Endothelial cell of umbilical vein (primary cell): ENCODE data around the gene MPZL2. TPM values are rescaled to one million over a fixed set of nuclear protein-coding genes. Genes with fewer than 3 reads are reported as not detected.

Experiments used
- BruUV-seq: library from RNA; stranded (reverse); fragments of 400-500 nt; replicated peaks from 2 replicates; lab custom pipeline; 2021; lab: Mats Ljungman, UMichigan
- CTCF ChIA-PET: fragments of 300-600, 350-600 bp; sonication (Branson Sonifier 250); formaldehyde crosslinking; loops from one replicate; lab custom pipeline; 2021; ENCODE audit warnings: antibody characterized with exemption, inconsistent platforms; lab: Charles Lee
- POLR2A ChIA-PET: fragments of 300-600, 350-600 bp; sonication (Branson Sonifier 250); formaldehyde crosslinking; loops from one replicate; lab custom pipeline; 2021; ENCODE audit warnings: antibody characterized with exemption, inconsistent platforms; lab: Charles Lee
- DNase-seq: peaks from one replicate; pipeline ENCODE4 v3.0.0-alpha.2; 2011; ENCODE audit warnings: low read depth, low spot score
- FAIRE-seq: peaks from 2 replicates; lab custom pipeline; 2011; peaks lifted over from hg19 to GRCh38; lab: Jason Lieb, UNC
- H2AFZ ChIP-seq: 2 replicates; pipeline ENCODE4 v1.6.0; 2012; ENCODE audit warnings: low read depth, low read length, control low read depth, inconsistent platforms
- H3K27ac ChIP-seq: 2 replicates; pipeline ENCODE4 v1.5.1; 2011; ENCODE audit warnings: low read depth, mild to moderate bottlenecking, control low read depth, low read length, moderate library complexity; ENCODE audit not compliant: insufficient read depth
- H3K27me3 ChIP-seq, 2 experiments: 2 replicates each; pipeline versions ENCODE4 v1.6.0 to v1.6.1; 2011; ENCODE audit warnings: low read length in 2 of 2, mixed read lengths in 1 of 2; ENCODE audit not compliant: control insufficient read depth in 2 of 2, insufficient read depth in 2 of 2
- H3K36me3 ChIP-seq, 2 experiments: 2 replicates in 1 of 2; 3 replicates in 1 of 2; pipeline ENCODE4 v1.5.1; 2011; ENCODE audit warnings: low read length in 2 of 2, mild to moderate bottlenecking in 1 of 2, moderate library complexity in 1 of 2; ENCODE audit not compliant: control insufficient read depth in 2 of 2, insufficient read depth in 2 of 2; ENCODE audit errors: extremely low read depth in 1 of 2
- H3K4me1 ChIP-seq: 3 replicates; pipeline ENCODE4 v1.5.1; 2011; ENCODE audit warnings: mild to moderate bottlenecking, low read length; ENCODE audit not compliant: control insufficient read depth, insufficient read depth; ENCODE audit errors: extremely low read depth
- H3K4me2 ChIP-seq: 2 replicates; pipeline ENCODE4 v1.6.1; 2011; ENCODE audit warnings: low read length, control low read depth, mixed read lengths; ENCODE audit not compliant: insufficient read depth
- H3K4me3 ChIP-seq, 3 experiments: fragments of 200-600 bp in 1 of 3; sonication (generic), shearing (Covaris generic) in 1 of 3; replicated peaks in 1 of 3; 2 replicates each; pipeline ENCODE4 v1.5.1; 2011 to 2016; ENCODE audit warnings: control low read depth in 3 of 3, low read length in 3 of 3, mild to moderate bottlenecking in 2 of 3, inconsistent platforms in 1 of 3, low read depth in 1 of 3, moderate library complexity in 1 of 3; ENCODE audit not compliant: insufficient read depth in 1 of 3
- H3K79me2 ChIP-seq: 2 replicates; pipeline ENCODE4 v1.6.0; 2012; ENCODE audit warnings: low read length, inconsistent platforms; ENCODE audit not compliant: control insufficient read depth, insufficient read depth
- H3K9ac ChIP-seq: replicated peaks from 2 replicates; pipeline ENCODE3; 2011; ENCODE audit warnings: low read length, control low read depth; ENCODE audit not compliant: insufficient read depth; ENCODE audit errors: extremely low read depth
- H3K9me1 ChIP-seq: replicated peaks from 3 replicates; pipeline ENCODE4 v1.6.0; 2011; ENCODE audit warnings: mild to moderate bottlenecking, low read length; ENCODE audit not compliant: control insufficient read depth, insufficient read depth; ENCODE audit errors: extremely low read depth
- H3K9me3 ChIP-seq: replicated peaks from 2 replicates; pipeline ENCODE4 v1.5.1; 2012; ENCODE audit warnings: low read length, inconsistent platforms; ENCODE audit not compliant: control insufficient read depth, insufficient read depth
- H4K20me1 ChIP-seq: replicated peaks from 2 replicates; pipeline ENCODE3; 2011; ENCODE audit warnings: mild to moderate bottlenecking, low read length; ENCODE audit not compliant: control insufficient read depth, insufficient read depth; ENCODE audit errors: extremely low read depth
- EZH2 ChIP-seq: IDR thresholded peaks from 2 replicates; pipeline ENCODE4 v1.6.1; 2012; ENCODE audit warnings: borderline replicate concordance, low read depth, mild to moderate bottlenecking, moderate library complexity, low read length, inconsistent platforms; ENCODE audit not compliant: severe bottlenecking
- FOS ChIP-seq: IDR thresholded peaks from 2 replicates; pipeline ENCODE4 v1.6.1; 2011; ENCODE audit warnings: mild to moderate bottlenecking, low read length, moderate library complexity, borderline replicate concordance; ENCODE audit not compliant: insufficient read depth
- GATA2 ChIP-seq: IDR thresholded peaks from 2 replicates; pipeline ENCODE4 v1.7.0; 2011; ENCODE audit warnings: low read depth, mild to moderate bottlenecking, moderate library complexity, mixed read lengths, low read length; ENCODE audit not compliant: insufficient read length, insufficient read depth
- JUN ChIP-seq: IDR thresholded peaks from 2 replicates; pipeline ENCODE4 v1.6.1; 2011; ENCODE audit warnings: borderline replicate concordance, low read depth; ENCODE audit not compliant: insufficient read length, insufficient read depth
- MYC ChIP-seq: IDR thresholded peaks from one replicate; pipeline ENCODE4 v1.6.1; 2011; ENCODE audit warnings: mild to moderate bottlenecking, low read depth, low read length
- POLR2A ChIP-seq: IDR thresholded peaks from 2 replicates; pipeline ENCODE4 v1.6.1; 2012; ENCODE audit warnings: low read depth, mild to moderate bottlenecking, control low read depth, low read length
- POLR2AphosphoS5 ChIP-seq: IDR thresholded peaks from 2 replicates; pipeline ENCODE4 v1.6.1; 2012; ENCODE audit warnings: low read depth, mild to moderate bottlenecking, control low read depth, low read length, moderate library complexity; ENCODE audit not compliant: insufficient read depth
- dilution Hi-C: fragments of 300-500 bp; cut with MboI; formaldehyde crosslinking; loops from one replicate; pipeline ENCODE4 v1.15.0; 2019; ENCODE audit warnings: low sequenced_read_pairs; ENCODE audit not compliant: extremely low pct_ligation_motif_present
- intact Hi-C: fragments of 100-400 bp; cut with micrococcal nuclease; formaldehyde crosslinking; loops from one replicate; pipeline ENCODE4 v1.10.0; 2022
- polyA plus RNA-seq, 4 experiments: library from polyadenylated mRNA; depleted of rRNA in 3 of 4; stranded (reverse) in 3 of 4; unstranded in 1 of 4; fragments of >200 nt; gene quantifications; 2 replicates each; pipeline versions ENCODE4 v1.2.1 to v1.2.3, GENCODE V29; 2011 to 2012; ENCODE audit warnings: missing spikeins in 1 of 4
- total RNA-seq: library from RNA; stranded (reverse); gene quantifications from 2 replicates; pipeline ENCODE4 v1.2.3, GENCODE V29; 2021
- TF ChIP-seq, protein P1 (sequence below), 2 donors: IDR thresholded peaks; 1 replicate in 1 of 2; 2 replicates in 1 of 2; pipeline ENCODE4 v1.5.1; 2011; ENCODE audit warnings: low read length in 2 of 2, mild to moderate bottlenecking in 2 of 2, moderate library complexity in 2 of 2, control low read depth in 1 of 2, inconsistent platforms in 1 of 2, low read depth in 1 of 2; ENCODE audit not compliant: insufficient read depth in 1 of 2; ENCODE audit errors: extremely low read depth in 1 of 2
- TF ChIP-seq, protein P2 (sequence below): IDR thresholded peaks from 2 replicates; pipeline ENCODE4 v1.6.1; 2011; ENCODE audit not compliant: insufficient read depth, insufficient read length

Gene MPZL2
- total and polyA plus RNA-seq, 2 donors (not counting 3 experiments of a cell fraction or from before 2014, with no cell fraction given) = 21.0 to 49.5 TPM

DNA sequence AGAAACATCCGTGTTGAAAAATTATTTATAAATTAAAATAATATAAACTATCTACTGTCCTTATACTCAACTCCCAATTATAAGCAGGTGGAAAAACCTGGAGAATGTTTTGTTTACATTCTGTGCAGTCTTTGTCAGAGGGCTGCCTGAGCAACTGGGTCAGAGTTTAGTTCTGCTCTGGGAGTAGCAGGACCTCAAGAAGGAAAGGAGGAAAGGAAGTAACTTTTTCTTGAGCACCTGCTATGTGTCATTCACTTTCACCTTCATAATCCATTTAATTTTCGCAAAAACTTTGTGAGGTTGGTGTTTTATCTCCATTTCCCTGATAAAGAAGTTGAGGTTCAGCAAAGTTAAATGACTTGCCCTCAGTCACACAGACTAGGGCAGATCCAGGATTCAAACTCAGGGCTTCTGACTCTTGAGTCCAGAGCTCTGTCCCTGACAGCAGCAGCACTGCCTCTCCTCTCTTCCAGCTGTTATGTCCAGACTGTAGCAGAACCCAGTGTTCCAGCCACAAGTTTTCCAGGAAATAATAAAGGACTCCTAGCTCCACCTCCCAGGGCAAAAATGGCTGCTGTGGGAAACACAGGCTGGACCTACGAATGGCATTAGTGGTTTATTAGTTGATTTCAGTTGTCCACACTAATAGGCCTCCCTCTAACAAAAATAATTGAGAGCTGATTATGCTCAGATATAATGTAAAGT is 46.8 kb upstream of the MPZL2 start:
- Histone ChIP-seq H3K9ac (no peak overlapping the region), H3K27me3 (peaks cover 7 to 12% of the 10 kb centered on the region in 2 experiments), H3K27ac (no peak overlapping the region), H3K79me2 (no peaks in the 10 kb centered on the region), H4K20me1 (no peaks in the 10 kb centered on the region), H3K4me2 (no peak overlapping the region), H3K4me1 (no peaks in the 10 kb centered on the region), H2AFZ (no peak overlapping the region), H3K9me1 (no peaks in the 10 kb centered on the region), H3K36me3 (no peaks in the 10 kb centered on the region), H3K9me3 (no peaks in the 10 kb centered on the region), H3K4me3 (no peak overlapping the region)
- CTCF ChIA-PET = interaction anchor here (0.8 to 2.4 kb wide), 8 partner anchors 10 to 140 kb away, joined by 3 to 23 read pairs (median 4); no protein-coding TSS in a partner anchor
- no TSS peak for BruUV-seq
- dilution Hi-C loops (no loop called here), intact Hi-C loops (no loop called here)
- TF ChIP-seq, protein P1, sequence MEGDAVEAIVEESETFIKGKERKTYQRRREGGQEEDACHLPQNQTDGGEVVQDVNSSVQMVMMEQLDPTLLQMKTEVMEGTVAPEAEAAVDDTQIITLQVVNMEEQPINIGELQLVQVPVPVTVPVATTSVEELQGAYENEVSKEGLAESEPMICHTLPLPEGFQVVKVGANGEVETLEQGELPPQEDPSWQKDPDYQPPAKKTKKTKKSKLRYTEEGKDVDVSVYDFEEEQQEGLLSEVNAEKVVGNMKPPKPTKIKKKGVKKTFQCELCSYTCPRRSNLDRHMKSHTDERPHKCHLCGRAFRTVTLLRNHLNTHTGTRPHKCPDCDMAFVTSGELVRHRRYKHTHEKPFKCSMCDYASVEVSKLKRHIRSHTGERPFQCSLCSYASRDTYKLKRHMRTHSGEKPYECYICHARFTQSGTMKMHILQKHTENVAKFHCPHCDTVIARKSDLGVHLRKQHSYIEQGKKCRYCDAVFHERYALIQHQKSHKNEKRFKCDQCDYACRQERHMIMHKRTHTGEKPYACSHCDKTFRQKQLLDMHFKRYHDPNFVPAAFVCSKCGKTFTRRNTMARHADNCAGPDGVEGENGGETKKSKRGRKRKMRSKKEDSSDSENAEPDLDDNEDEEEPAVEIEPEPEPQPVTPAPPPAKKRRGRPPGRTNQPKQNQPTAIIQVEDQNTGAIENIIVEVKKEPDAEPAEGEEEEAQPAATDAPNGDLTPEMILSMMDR (IDR thresholded peaks at IDR 0.05; ENCODE audit: extremely low read depth in 1 of 2, insufficient read depth in 1 of 2, low read depth in 1 of 2, low read length in 2 of 2) = no peak
- no peak for TF ChIP-seq MYC
- TF ChIP-seq EZH2 = no peak
- no peak for TF ChIP-seq GATA2
- TF ChIP-seq JUN = no peak
- TF ChIP-seq, protein P2, sequence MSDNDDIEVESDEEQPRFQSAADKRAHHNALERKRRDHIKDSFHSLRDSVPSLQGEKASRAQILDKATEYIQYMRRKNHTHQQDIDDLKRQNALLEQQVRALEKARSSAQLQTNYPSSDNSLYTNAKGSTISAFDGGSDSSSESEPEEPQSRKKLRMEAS = no peak
- no peak for TF ChIP-seq POLR2A
- TF ChIP-seq FOS = no peak
- no peak for TF ChIP-seq POLR2AphosphoS5
- POLR2A ChIA-PET = no interaction called here
- DNase-seq (peak; percentile 6), FAIRE-seq (no peak)
